Measurements from ENCODE around the gene ENTREP3.
"Not testable (repeated sequence)": the region's sequence is repeated elsewhere in the genome, so short reads cannot be mapped to it uniquely, and the experiment has no call there.

ENTREP3 gene

GRCh38 chr1:155255243-155256007, at the start of gene ENTREP3:
Gene ENTREP3, minus strand, starts transcription at chr1:155255483. Its CDS starts 606 bp downstream, at chr1:155254877.
- DNase-seq: peak; percentile 88

- DNase-seq: no peak
These were observed 49.3 kb upstream of the ENTREP3 start for GRCh38 chr1:155304558-155305063.

GRCh38 chr1:155301342-155301841, 46.1 kb upstream of the ENTREP3 start, which contains the start of gene PKLR:
Gene PKLR, minus strand, starts transcription at chr1:155301438. Its CDS starts 43 bp downstream, at chr1:155301395.
- no peak for DNase-seq

GRCh38 chr1:155300553-155301329, 45.5 kb upstream of the ENTREP3 start:
- DNase-seq: no peak

- no peak for DNase-seq
These were observed 44.7 kb upstream of the ENTREP3 start for GRCh38 chr1:155300024-155300423.

- no peak for DNase-seq
These were observed 42.1 kb upstream of the ENTREP3 start for GRCh38 chr1:155297384-155297783.

- DNase-seq: no peak
These were observed 41.4 kb upstream of the ENTREP3 start for GRCh38 chr1:155296661-155297060.

- DNase-seq: no peak
These were observed 40.6 kb upstream of the ENTREP3 start for GRCh38 chr1:155295942-155296267.

GRCh38 chr1:155295183-155295941, 40.1 kb upstream of the ENTREP3 start:
- no peak for DNase-seq

- DNase-seq: no peak
These were observed 39.4 kb upstream of the ENTREP3 start for GRCh38 chr1:155294520-155295182.

- no peak for DNase-seq
These were observed 37.9 kb upstream of the ENTREP3 start for GRCh38 chr1:155293086-155293749.

GRCh38 chr1:155291006-155291405, 35.7 kb upstream of the ENTREP3 start:
- DNase-seq: not testable (repeated sequence)

GRCh38 chr1:155287987-155288543, 32.8 kb upstream of the ENTREP3 start:
- DNase-seq: no peak

GRCh38 chr1:155286544-155286943, 31.3 kb upstream of the ENTREP3 start:
- DNase-seq: no peak

- no peak for DNase-seq
These were observed 30.4 kb upstream of the ENTREP3 start for GRCh38 chr1:155285631-155286044.

GRCh38 chr1:155285063-155285462, 29.8 kb upstream of the ENTREP3 start:
- no peak for DNase-seq

GRCh38 chr1:155284476-155284875, 29.2 kb upstream of the ENTREP3 start:
- DNase-seq: no peak

GRCh38 chr1:155282488-155283091, 27.3 kb upstream of the ENTREP3 start:
- DNase-seq: no peak

- no peak for DNase-seq
These were observed 24.0 kb upstream of the ENTREP3 start for GRCh38 chr1:155279268-155279667.

- no peak for DNase-seq
These were observed 23.4 kb upstream of the ENTREP3 start for GRCh38 chr1:155278689-155279160.

All from stimulated activated CD8-positive, alpha-beta memory T cell treated with anti-CD3 and anti-CD28 coated beads, Interleukin-4, amount 100 ng/mL, for 48 hours (primary cell).